HG03457 (cell line): Measurements from ENCODE around the gene ANKH.

Experiments used
- ATAC-seq: cut with Tn5 transposase; IDR thresholded peaks from one replicate; pipeline ENCODE4 v1.9.1; 2021; ENCODE audit warnings: moderate number of reproducible peaks; ENCODE audit not compliant: unreplicated experiment

ANKH gene

GRCh38 chr5:14720236-14720923, 151.2 kb downstream of the ANKH start:
- ATAC-seq, result no peak

- no peak for ATAC-seq
Measured at GRCh38 chr5:14718778-14719177, 152.8 kb downstream of the ANKH start.

GRCh38 chr5:14716755-14717752, 154.5 kb downstream of the ANKH start:
- no peak for ATAC-seq

GRCh38 chr5:14715481-14715880, 156.1 kb downstream of the ANKH start:
- no peak for ATAC-seq

- no peak for ATAC-seq
Measured at GRCh38 chr5:14714706-14715105, 156.9 kb downstream of the ANKH start.

GRCh38 chr5:14713476-14714390, 157.8 kb downstream of the ANKH start:
- no peak for ATAC-seq

GRCh38 chr5:14712666-14713065, 158.9 kb downstream of the ANKH start:
- ATAC-seq, result no peak

- no peak for ATAC-seq
Measured at GRCh38 chr5:14712131-14712530, 159.4 kb downstream of the ANKH start.

- ATAC-seq, result no peak
Measured at GRCh38 chr5:14710313-14710994, 161.1 kb downstream of the ANKH start.

- no peak for ATAC-seq
Measured at GRCh38 chr5:14708551-14708950, 163.0 kb downstream of the ANKH start.

GRCh38 chr5:14707811-14708390, 163.7 kb downstream of the ANKH start:
- ATAC-seq, result no peak

GRCh38 chr5:14706615-14707021, 165.0 kb downstream of the ANKH start:
- ATAC-seq, result no peak

- ATAC-seq, result no peak
Measured at GRCh38 chr5:14705556-14705955, 166.0 kb downstream of the ANKH start.

- ATAC-seq, result no peak
Measured at GRCh38 chr5:14702238-14702839, 169.2 kb downstream of the ANKH start.

GRCh38 chr5:14701556-14701955, 170.0 kb downstream of the ANKH start:
- ATAC-seq, result no peak

- no peak for ATAC-seq
Measured at GRCh38 chr5:14700478-14701436, 170.8 kb downstream of the ANKH start.

GRCh38 chr5:14699807-14700400, 171.7 kb downstream of the ANKH start:
- no peak for ATAC-seq

GRCh38 chr5:14699159-14699558, 172.4 kb downstream of the ANKH start:
- no peak for ATAC-seq
